ENCODE data around the gene EPS8L2.

- no peak for TF ChIP-seq CTCF (IDR thresholded peaks at IDR 0.05; ENCODE audit: insufficient read depth, low read depth, low read length)
- TF ChIP-seq EZH2 (IDR thresholded peaks at IDR 0.05; ENCODE audit: insufficient read depth, low read length): no peak
Measured at GRCh38 chr11:688681-689080, 17.4 kb upstream of the EPS8L2 start.

Data from astrocyte (in vitro differentiated cells and primary cell).